DMS114 treated with DMSO at 0.1 percent for 48 hours (cell line): ENCODE measurements around the gene RNF181.
"Not testable (repeated sequence)": the region's sequence is repeated elsewhere in the genome, so short reads cannot be mapped to it uniquely, and the experiment has no call there.

ENCODE experiments used
- DNase-seq: peaks from one replicate; lab custom pipeline; 2025; ENCODE audit not compliant: unreplicated experiment; lab: John Stamatoyannopoulos, UW

RNF181 gene

GRCh38 chr2:85577063-85577385 lies 18.5 kb upstream of the RNF181 start:
- no peak for DNase-seq

- DNase-seq: no peak
These were observed 17.9 kb upstream of the RNF181 start, which contains the start of gene VAMP8 for GRCh38 chr2:85577386-85578242. VAMP8 (plus strand) TSS chr2:85577586; CDS start chr2:85577647, 61 bp downstream.

GRCh38 chr2:85578243-85579180 lies 17.0 kb upstream of the RNF181 start:
- no peak for DNase-seq

GRCh38 chr2:85579266-85579935 lies 16.1 kb upstream of the RNF181 start:
- DNase-seq: no peak

- DNase-seq: no peak
These were observed 15.3 kb upstream of the RNF181 start for GRCh38 chr2:85580206-85580605.

GRCh38 chr2:85582492-85582891 lies 13.1 kb upstream of the RNF181 start:
- no peak for DNase-seq

GRCh38 chr2:85583667-85584353 lies 11.7 kb upstream of the RNF181 start:
- DNase-seq: no peak

- no peak for DNase-seq
These were observed 11.1 kb upstream of the RNF181 start, which contains the start of gene VAMP5 for GRCh38 chr2:85584354-85584856. VAMP5 (plus strand) TSS chr2:85584431; CDS start chr2:85584491, 60 bp downstream.

- no peak for DNase-seq
These were observed 10.4 kb upstream of the RNF181 start for GRCh38 chr2:85584857-85585780.

- DNase-seq: no peak
These were observed 9.8 kb upstream of the RNF181 start for GRCh38 chr2:85585781-85586105.

- no peak for DNase-seq
These were observed 7.3 kb upstream of the RNF181 start for GRCh38 chr2:85588236-85588635.

GRCh38 chr2:85588645-85589044 lies 6.9 kb upstream of the RNF181 start:
- DNase-seq: no peak

GRCh38 chr2:85589181-85589580 lies 6.4 kb upstream of the RNF181 start:
- no peak for DNase-seq

- DNase-seq: no peak
These were observed 5.4 kb upstream of the RNF181 start for GRCh38 chr2:85589982-85590791.

- DNase-seq: no peak
These were observed 4.6 kb upstream of the RNF181 start for GRCh38 chr2:85590950-85591349.

GRCh38 chr2:85591563-85591962 lies 4.0 kb upstream of the RNF181 start:
- DNase-seq: no peak

- DNase-seq: not testable (repeated sequence)
These were observed 3.2 kb upstream of the RNF181 start for GRCh38 chr2:85592299-85592698.

GRCh38 chr2:85593023-85593422 lies 2.5 kb upstream of the RNF181 start:
- DNase-seq: no peak
